Glutamatergic neuron (in vitro differentiated cells): ENCODE measurements around the gene TRPM4. TPM values are rescaled to one million over a fixed set of nuclear protein-coding genes. Genes with fewer than 3 reads are reported as not detected.

Source experiments
- DNase-seq: peaks from one replicate; pipeline ENCODE4 v3.0.0; 2022
- H3K27ac Mint-ChIP-seq: one replicate; pipeline ENCODE4 v1.8.0; 2020; ENCODE audit warnings: mild to moderate bottlenecking, mixed read lengths, inconsistent platforms; ENCODE audit not compliant: unreplicated experiment
- H3K27me3 Mint-ChIP-seq: one replicate; pipeline ENCODE4 v1.8.0; 2020; ENCODE audit warnings: mild to moderate bottlenecking, moderate library complexity, mixed read lengths, inconsistent platforms; ENCODE audit not compliant: unreplicated experiment
- H3K36me3 Mint-ChIP-seq: one replicate; pipeline ENCODE4 v1.8.0; 2020; ENCODE audit warnings: mild to moderate bottlenecking, mixed read lengths, inconsistent platforms; ENCODE audit not compliant: unreplicated experiment
- H3K4me1 Mint-ChIP-seq: one replicate; pipeline ENCODE4 v1.8.0; 2020; ENCODE audit warnings: mild to moderate bottlenecking, low read depth, mixed read lengths, inconsistent platforms; ENCODE audit not compliant: unreplicated experiment
- H3K4me3 Mint-ChIP-seq: one replicate; pipeline ENCODE4 v1.8.0; 2020; ENCODE audit warnings: mild to moderate bottlenecking, mixed read lengths, inconsistent platforms; ENCODE audit not compliant: unreplicated experiment
- H3K9me3 Mint-ChIP-seq: one replicate; pipeline ENCODE4 v1.8.0; 2020; ENCODE audit warnings: mild to moderate bottlenecking, moderate library complexity, mixed read lengths, inconsistent platforms; ENCODE audit not compliant: unreplicated experiment
- total RNA-seq: library from RNA; stranded (reverse); fragmentation: NEBNext Ultra II Directional; extraction: Animal tissue kit (Norgen Biotek cat#: 25700); gene quantifications from one replicate; pipeline ENCODE4 v1.2.1, GENCODE V29; 2021; ENCODE audit not compliant: unreplicated experiment
- TF ChIP-seq, protein P1 (sequence below): fragments of 200-600 bp; sonication (generic); IDR thresholded peaks from one replicate; pipeline ENCODE4 v1.5.0; 2021; ENCODE audit not compliant: partially characterized antibody, unreplicated experiment

Gene TRPM4
- total RNA-seq, 1 donor from 2014 or later, result 54.1 TPM

DNA sequence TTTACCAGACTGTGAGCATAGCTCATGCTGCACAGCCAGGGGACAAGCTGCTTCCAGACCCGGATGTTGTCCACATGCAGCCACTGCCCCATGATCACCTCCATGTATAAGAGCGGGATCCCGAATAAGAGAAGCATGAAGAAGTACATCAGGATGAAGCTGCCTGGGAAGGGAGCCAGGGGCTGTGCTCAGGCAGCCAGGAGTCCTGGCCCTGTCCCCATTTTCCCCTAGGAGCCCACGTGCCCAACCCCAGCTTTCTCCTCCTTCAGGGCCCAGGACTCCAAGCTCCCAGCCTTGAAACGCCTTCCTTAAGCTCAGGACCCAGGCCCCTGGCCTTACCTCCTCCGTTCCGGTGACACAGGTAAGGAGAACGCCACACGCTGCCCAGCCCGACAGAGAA, 98.1 kb downstream of the TRPM4 start:
- Mint-ChIP-seq H3K36me3 (peaks cover 8% of the 10 kb centered on the region), H3K27me3 (peaks cover 6% of the 10 kb centered on the region), H3K27ac (no peak overlapping the region), H3K4me3 (no peak overlapping the region), H3K4me1 (no peaks in the 10 kb centered on the region), H3K9me3 (peaks cover 3% of the 10 kb centered on the region)
- TF ChIP-seq, protein P1, sequence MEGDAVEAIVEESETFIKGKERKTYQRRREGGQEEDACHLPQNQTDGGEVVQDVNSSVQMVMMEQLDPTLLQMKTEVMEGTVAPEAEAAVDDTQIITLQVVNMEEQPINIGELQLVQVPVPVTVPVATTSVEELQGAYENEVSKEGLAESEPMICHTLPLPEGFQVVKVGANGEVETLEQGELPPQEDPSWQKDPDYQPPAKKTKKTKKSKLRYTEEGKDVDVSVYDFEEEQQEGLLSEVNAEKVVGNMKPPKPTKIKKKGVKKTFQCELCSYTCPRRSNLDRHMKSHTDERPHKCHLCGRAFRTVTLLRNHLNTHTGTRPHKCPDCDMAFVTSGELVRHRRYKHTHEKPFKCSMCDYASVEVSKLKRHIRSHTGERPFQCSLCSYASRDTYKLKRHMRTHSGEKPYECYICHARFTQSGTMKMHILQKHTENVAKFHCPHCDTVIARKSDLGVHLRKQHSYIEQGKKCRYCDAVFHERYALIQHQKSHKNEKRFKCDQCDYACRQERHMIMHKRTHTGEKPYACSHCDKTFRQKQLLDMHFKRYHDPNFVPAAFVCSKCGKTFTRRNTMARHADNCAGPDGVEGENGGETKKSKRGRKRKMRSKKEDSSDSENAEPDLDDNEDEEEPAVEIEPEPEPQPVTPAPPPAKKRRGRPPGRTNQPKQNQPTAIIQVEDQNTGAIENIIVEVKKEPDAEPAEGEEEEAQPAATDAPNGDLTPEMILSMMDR, result no peak
- DNase-seq, result no peak

DNA sequence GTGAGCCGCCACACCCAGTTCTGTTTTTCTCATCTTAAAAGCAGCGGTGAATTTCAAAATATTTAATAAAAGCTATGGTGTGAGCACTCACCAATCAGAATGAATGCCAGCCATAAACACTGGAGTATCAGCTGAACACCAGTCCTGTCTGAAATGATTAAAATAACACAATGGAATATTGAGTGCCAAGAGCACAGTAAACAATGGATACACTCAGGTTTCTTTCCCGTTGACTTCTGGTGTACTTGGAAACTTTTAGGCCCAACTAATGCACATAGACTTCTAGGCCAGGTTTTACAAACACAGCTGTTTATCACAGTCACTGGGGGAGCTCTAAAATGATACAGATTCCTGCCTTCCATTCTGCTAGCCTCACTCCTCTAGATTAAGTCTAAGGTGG, 99.1 kb downstream of the TRPM4 start:
- Mint-ChIP-seq H3K9me3 (peaks cover 3% of the 10 kb centered on the region), H3K36me3 (peaks cover 12% of the 10 kb centered on the region), H3K27me3 (peaks cover 6% of the 10 kb centered on the region), H3K4me1 (no peaks in the 10 kb centered on the region), H3K4me3 (no peak overlapping the region), H3K27ac (no peak overlapping the region)
- TF ChIP-seq, protein P1, result no peak
- DNase-seq, result no peak

Other genes starting within 250 kb of the TRPM4 start
- not detected for gene DHDH, start 224.1 kb upstream of the TRPM4 start, total RNA-seq
- gene BAX, start 202.9 kb upstream of the TRPM4 start, total RNA-seq, result 87.7 TPM
- gene FTL, start 192.5 kb upstream of the TRPM4 start, total RNA-seq, result 875 TPM
- gene GYS1, start 164.5 kb upstream of the TRPM4 start, total RNA-seq, result 69.0 TPM
- gene RUVBL2, start 163.9 kb upstream of the TRPM4 start, total RNA-seq, result 60.9 TPM
- not detected for gene LHB, start 140.7 kb upstream of the TRPM4 start, total RNA-seq
- not detected for gene CGB3, start 133.5 kb upstream of the TRPM4 start, total RNA-seq
- not detected for gene CGB2, start 125.9 kb upstream of the TRPM4 start, total RNA-seq
- not detected for gene CGB1, start 120.9 kb upstream of the TRPM4 start, total RNA-seq
- gene CGB5, start 113.9 kb upstream of the TRPM4 start, total RNA-seq, result not detected
- not detected for gene CGB8, start 108.7 kb upstream of the TRPM4 start, total RNA-seq
- gene CGB7, start 100.0 kb upstream of the TRPM4 start, total RNA-seq, result not detected
- gene NTF4, start 93.0 kb upstream of the TRPM4 start, total RNA-seq, result not detected
- gene KCNA7, start 85.1 kb upstream of the TRPM4 start, total RNA-seq, result not detected
- 300 TPM for gene SNRNP70, start 72.3 kb upstream of the TRPM4 start, total RNA-seq
- gene LIN7B, start 43.4 kb upstream of the TRPM4 start, total RNA-seq, result 32.6 TPM
- 3.2 TPM for gene C19orf73, start 38.6 kb upstream of the TRPM4 start, total RNA-seq
- gene PPFIA3, start 38.2 kb upstream of the TRPM4 start, total RNA-seq, result 104 TPM
- gene HRC, start 2.4 kb upstream of the TRPM4 start, total RNA-seq, result 26.6 TPM
- gene SLC6A16, start 167.4 kb downstream of the TRPM4 start, total RNA-seq, result 6.6 TPM
- gene CD37, start 177.6 kb downstream of the TRPM4 start, total RNA-seq, result not detected
- gene TEAD2, start 204.6 kb downstream of the TRPM4 start, total RNA-seq, result 140 TPM
- 2.8 TPM for gene DKKL1, start 206.1 kb downstream of the TRPM4 start, total RNA-seq
- gene KASH5, start 230.5 kb downstream of the TRPM4 start, total RNA-seq, result 0.49 TPM